HPDE6-E6E7 (cell line): Measurements from ENCODE around the gene CGB1.
"Not testable (repeated sequence)": the region's sequence is repeated elsewhere in the genome, so short reads cannot be mapped to it uniquely, and the experiment has no call there.

Experiments
- DNase-seq: peaks from one replicate; pipeline ENCODE4 v3.0.0; 2011; ENCODE audit warnings: missing footprints; ENCODE audit errors: extremely low spot score

CGB1 gene

GRCh38 chr19:49022116-49022515 is 14.6 kb downstream of the CGB1 start:
- no peak for DNase-seq

GRCh38 chr19:49020931-49021895 is 15.5 kb downstream of the CGB1 start:
- no peak for DNase-seq

DNA sequence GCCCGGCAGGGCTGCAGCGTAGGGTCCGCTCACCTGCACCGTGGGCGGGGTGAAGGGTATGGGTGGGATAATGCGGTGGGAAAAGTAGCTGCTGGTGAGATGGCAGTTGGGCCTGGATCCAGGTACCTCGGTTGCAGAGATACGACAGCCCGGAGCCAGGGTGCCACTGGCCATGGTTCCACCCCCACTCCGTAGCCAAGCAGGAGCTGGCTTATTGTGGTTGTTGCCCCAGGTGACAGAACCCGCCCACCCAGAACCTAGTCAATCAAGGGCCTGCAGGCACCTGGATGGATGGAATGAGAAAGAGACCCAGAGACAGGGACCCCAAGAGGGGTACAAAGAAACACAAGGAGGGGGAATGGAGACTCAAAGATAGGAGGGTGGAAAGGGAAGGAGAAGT is 16.4 kb downstream of the CGB1 start:
- no peak for DNase-seq

DNA sequence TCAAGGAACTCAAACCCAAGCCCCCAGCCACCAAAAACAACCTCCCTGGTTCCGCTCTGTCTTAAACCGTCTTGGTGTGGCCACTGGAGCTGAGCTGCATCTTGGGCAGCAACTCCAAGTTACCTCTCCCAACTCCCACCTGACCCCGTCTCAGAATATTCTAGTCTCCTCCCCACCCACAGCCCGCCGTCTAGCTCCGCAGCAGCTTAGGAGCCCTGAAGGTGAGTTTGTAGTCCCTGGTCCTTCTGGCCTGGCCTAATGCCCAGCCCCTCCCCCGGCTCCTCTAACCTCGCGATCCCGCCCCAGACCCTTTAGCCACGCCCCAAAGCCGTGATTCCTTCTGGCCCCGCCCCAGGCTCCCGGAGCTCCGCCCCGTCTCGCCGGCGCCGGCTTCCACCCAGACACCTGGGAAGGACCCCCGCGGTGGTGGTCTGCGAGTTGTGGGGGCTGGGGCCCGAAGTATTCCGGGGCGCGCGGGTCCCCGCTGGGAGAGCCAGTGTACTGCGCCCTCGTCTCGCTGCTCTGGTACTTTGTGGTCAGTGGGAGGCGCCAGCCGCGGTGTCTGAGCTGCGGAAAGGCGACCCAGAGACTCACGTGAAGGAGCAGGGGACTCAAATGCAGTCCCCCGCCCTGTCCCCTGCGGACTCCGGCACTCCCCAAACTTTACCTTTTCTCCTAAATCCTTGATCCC is 17.3 kb downstream of the CGB1 start:
- peak; percentile 49 for DNase-seq

DNA sequence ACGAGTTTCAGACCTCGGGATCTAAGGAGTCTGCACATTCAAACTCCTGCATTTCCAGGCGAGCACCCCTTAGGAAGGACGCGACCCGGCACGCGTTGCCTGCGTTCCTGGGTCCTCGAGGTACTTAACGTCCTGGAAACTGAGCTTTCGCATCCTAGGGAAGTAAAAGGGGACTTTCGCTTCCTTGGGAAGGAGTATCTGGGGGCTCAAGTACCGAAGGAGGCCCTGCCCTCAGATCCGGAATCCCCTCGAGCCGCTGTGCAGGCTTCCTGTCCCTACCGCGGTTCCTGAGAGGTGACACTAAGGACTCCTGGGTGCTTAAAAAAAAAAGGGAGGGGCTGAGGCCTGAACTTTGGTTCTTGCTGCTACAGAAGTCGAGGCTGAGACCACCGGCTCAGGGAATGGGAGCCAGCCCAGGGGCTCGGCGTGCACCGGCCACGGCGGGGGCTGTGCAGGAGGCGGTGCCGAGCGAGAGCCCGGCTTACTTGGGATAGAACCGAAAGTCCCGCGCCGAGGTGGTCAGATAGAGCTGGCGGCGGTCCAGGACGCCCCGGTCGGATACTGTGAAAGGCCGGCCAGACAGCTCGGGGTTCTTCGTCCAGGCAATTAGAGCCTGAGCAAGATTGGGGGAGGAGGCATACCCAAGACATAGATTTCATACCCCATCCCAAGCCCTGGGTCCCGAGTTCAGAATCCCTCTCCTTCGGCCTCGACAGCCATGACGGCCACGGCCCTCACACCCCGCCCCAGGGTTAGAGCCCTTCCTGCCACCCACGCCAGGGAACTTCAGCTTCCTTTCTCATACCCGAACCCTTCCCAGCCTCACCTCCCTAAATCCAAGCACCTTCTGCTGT is 18.1 kb downstream of the CGB1 start:
- not testable (repeated sequence) for DNase-seq

- DNase-seq: no peak
Observed at GRCh38 chr19:49017666-49018351, 18.9 kb downstream of the CGB1 start.

DNA sequence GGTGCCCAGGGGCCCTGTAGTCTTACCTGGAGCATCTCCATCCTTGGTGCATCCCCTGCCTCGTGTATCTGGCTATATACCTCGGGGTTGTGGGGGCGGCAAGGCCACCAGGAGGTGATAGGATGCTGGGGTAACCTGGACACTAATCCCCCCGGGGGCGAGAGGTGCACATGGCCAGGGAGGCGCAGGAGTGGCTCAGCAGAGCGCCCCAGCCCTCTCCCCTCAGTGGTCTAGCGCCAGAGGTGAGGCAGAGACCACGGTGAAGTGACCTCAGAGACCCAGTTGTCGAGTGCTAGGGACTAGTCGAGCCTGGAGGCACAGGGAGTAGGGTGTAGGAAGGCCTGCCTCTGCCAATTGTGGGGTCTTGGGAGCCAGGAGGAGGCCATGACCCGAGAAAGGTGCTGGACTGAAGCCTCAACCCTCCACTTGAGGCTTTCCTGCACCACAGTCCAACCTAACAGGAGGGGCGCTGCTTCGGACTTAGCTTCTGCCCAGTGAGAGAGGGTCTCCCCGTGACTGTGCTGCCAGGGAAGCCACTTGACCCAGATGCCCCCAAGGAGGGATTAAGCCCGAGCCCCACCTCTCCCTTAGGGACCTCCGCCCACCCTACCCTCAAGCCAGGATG is 19.5 kb downstream of the CGB1 start, which contains the start of gene LHB:
TSS of gene LHB (minus strand) at position 51 of the 625 bp plus-strand sequence. CDS start at position 41, 10 bp downstream.
- no peak for DNase-seq

GRCh38 chr19:49016067-49016839 is 20.4 kb downstream of the CGB1 start:
- DNase-seq: no peak

DNA sequence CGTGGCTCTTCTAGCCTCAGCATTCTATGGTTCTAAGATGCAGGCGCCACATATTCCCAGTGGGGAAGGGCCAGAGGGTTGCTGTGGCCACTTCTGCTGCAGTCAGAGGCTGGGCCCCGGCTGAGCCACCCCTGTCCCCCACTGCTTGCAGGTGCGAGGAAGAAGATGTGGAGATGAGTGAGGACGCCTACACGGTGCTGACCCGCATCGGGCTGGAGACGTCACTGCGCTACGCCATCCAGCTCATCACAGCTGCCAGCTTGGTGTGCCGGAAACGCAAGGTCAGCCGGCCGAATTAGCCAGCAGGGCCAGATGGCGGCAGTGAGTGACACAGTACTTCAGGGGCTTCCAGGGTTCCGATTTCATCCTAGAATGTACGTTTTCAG is 21.8 kb downstream of the CGB1 start:
- no peak for DNase-seq

- no peak for DNase-seq
Observed at GRCh38 chr19:49014123-49014869, 22.4 kb downstream of the CGB1 start.

GRCh38 chr19:49011194-49011593 is 25.5 kb downstream of the CGB1 start:
- DNase-seq: no peak

GRCh38 chr19:49010453-49010852 is 26.2 kb downstream of the CGB1 start:
- DNase-seq: no peak

DNA sequence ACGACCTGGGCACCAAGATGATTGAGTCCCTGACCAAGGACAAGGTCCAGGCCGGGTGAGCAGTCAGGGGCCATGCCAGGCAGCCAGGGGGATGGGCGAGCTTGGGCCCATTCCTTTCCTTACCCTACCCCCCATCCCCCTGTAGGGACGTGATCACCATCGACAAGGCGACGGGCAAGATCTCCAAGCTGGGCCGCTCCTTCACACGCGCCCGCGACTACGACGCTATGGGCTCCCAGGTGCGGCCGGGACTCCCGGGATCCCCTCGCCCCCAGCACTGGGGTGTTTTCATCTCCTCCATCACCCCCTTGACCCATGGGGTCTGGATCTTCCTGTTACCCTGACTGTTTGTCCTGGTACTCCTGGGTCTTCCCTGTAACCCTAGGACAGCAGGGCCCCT is 26.9 kb downstream of the CGB1 start:
- DNase-seq: no peak

DNA sequence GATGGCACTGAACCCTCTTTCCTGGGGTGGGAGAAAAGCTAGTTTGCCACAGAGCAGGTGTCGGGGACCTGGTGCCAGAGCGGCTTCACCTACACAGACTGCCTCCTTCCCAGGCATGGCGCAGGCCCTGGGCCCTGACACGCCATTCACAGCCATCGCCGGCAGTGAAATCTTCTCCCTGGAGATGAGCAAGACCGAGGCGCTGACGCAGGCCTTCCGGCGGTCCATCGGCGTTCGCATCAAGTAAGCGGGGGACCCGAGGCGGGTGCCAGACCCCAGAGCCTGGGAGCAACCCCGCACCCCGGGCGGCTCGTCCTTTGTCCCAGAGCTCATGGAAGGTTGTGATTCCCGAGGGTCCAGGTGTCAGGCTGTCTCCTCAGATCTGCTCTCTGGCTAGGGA is 29.8 kb downstream of the CGB1 start:
- no peak for DNase-seq

DNA sequence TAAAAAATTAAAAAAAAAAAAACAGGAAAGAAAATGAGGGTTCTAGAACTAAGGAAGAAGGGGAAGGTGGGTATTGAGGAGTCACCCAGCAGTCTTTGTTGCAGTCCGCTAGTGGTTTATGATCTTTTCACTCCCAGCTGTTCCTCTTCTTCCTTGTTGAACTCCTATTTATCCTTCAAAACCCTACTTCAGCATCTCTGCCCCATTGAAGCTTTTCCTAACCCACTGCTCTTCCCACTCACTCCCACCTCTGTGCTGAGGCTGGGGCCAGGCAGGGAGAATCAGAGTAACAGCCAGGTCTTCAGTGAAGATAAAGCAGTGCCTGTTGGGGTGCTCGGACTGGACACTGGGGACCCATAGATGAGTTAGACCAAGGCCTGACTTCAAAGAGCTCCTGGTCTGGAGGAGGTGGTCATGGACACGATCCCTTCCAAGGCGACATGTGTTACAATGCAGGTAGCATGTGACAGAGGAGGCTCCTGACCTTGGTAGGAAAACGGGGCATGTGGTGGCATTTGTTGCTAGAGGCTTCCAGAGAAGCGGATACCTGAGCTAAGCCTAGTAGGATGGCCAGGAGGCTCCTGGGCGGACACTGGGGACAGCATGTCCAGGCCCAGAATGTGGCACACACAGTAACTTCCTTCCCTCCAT is 31.6 kb downstream of the CGB1 start:
- no peak for DNase-seq

GRCh38 chr19:49004133-49004532 is 32.6 kb downstream of the CGB1 start:
- no peak for DNase-seq

DNA sequence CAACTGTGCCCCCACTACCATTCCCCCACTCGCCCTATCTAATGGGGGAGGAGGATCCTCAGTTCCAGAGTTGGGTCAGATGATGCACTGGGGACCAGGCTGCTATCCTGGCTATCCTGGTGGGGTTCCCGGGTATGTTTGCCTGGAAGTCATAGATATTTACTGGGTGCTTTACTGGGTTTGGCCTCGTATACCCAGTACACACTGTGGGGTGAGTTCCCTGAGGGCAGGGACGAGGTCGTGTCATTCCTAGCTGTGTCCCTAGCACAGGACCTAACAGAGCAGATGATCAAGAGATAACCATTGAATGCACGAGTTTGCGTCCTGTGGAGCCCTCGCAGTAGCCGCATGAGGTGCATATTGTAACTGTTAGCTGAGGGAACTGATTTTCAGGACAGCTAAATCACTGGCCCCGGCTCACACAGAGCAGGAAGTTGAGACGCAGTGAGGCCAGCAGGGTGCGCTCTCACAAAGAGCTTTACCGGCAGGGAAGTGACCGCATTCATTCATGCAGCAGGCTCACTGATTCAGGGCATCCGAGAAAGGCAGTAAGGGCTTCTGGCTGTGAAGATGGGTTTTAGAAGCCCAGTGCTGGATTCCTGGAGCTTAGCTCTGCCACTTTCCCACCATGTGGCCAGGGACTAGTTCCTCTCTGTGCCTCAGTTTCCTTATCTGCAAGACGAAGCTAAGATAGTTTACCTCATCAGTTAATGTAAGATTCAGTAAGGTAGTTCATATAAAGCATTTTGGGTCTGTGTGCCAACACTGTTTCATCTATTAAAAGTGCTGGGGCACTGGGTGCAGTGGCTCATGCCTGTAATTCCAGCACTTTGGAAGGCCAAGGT is 37.0 kb downstream of the CGB1 start:
- DNase-seq: no peak

DNA sequence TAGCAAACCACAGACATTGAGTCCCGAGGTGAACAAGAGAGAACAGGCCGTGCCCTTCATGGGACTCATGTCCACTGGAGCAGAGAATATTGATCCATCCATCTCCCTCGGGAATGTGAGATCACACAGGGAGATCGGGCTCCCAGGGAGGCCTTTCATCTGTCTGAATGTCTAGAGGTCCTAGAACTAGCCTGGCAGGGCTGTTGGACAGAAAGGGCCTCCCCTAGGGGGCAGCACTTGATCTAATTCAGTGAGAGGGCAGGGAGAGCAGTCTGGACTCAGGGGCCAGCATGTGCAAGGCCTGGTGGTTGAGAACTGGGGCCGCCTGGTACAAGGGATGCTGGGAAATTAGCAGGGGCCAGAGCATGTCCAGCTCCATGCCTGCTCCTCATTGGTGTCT is 38.7 kb downstream of the CGB1 start:
- DNase-seq: no peak
